Right lobe of liver (tissue), 6 donors: Measurements from ENCODE around the gene RFPL1. TPM values are rescaled to one million over a fixed set of nuclear protein-coding genes. Genes with fewer than 3 reads are reported as not detected.

Experiments used
- ATAC-seq, 4 donors: fragments of 200-7000 bp; cut with Tn5 transposase; one replicate each; pipeline ENCODE4 v1.9.1; 2020; ENCODE audit warnings: mild to moderate bottlenecking in 4 of 4, moderate library complexity in 4 of 4
- DNase-seq, 3 donors: peaks; one replicate each; pipeline ENCODE4 v3.0.0-alpha.2; 2020
- H3K27ac ChIP-seq, 3 donors: fragments of 200-600 bp; one replicate each; pipeline ENCODE4 v1.8.0; 2022
- H3K27me3 ChIP-seq, 2 donors: fragments of 200-600 bp; one replicate each; pipeline ENCODE4 v1.8.0; 2022
- H3K36me3 ChIP-seq, 4 donors: fragments of 200-600 bp; sonication (generic) in 1 of 4; one replicate each; pipeline versions ENCODE4 v1.5.1 to v1.8.0; 2017 to 2022; ENCODE audit warnings: control low read depth in 1 of 4
- H3K4me1 ChIP-seq, 4 donors: fragments of 200-600 bp; sonication (generic) in 1 of 4; one replicate each; pipeline versions ENCODE4 v1.5.1 to v1.8.0; 2017 to 2022; ENCODE audit warnings: control low read depth in 1 of 4
- H3K4me3 ChIP-seq, 3 donors: fragments of 200-600 bp; one replicate each; pipeline ENCODE4 v1.8.0; 2022
- H3K9me3 ChIP-seq, 4 donors: fragments of 200-600 bp; sonication (generic) in 1 of 4; one replicate each; pipeline versions ENCODE4 v1.5.1 to v1.8.0; 2017 to 2022; ENCODE audit warnings: control low read depth in 1 of 4
- CTCF ChIP-seq, 4 donors: fragments of 200-600 bp in 3 of 4; fragments of 450-650 bp in 1 of 4; IDR thresholded peaks; one replicate each; pipeline versions ENCODE4 v1.5.1 to v1.8.0; 2016 to 2022; ENCODE audit warnings: antibody characterized with exemption in 4 of 4, mild to moderate bottlenecking in 2 of 4
- POLR2A ChIP-seq: fragments of 450-650 bp; IDR thresholded peaks from one replicate; pipeline ENCODE4 v1.6.1; 2017; ENCODE audit warnings: antibody characterized with exemption, mild to moderate bottlenecking
- WGBS: methylation state at CpG from one replicate; pipeline ENCODE4 v1.1.6; 2018; ENCODE audit warnings: low coverage, low lambda C conversion rate; ENCODE audit not compliant: insufficient coverage; ENCODE audit errors: missing lambda C conversion rate; 5-methylcytosine and 5-hydroxymethylcytosine counted together
- intact Hi-C, 2 donors: fragments of 100-400 bp; cut with DNase I; formaldehyde crosslinking; loops; one replicate each; pipeline versions ENCODE4 v1.11.2 to v1.14.1; 2022
- total RNA-seq, 6 experiments: library from RNA; depleted of rRNA in 2 of 6; stranded (reverse); fragments of >200 nt in 2 of 6; fragmentation: NEBNext Ultra II Directional in 3 of 6; extraction: Animal tissue kit (Norgen Biotek cat#: 25700) in 3 of 6; gene quantifications; one replicate each; pipeline versions ENCODE4 v1.1.0 to v1.2.4, GENCODE V29; 2016 to 2023
- donor health status: DM: no; HTN: yes; CAD: no.
- donor health status: DM: no; HTN: no; CAD: no.
- donor health status: DM: no; HTN: no; CAD: no.
- donor health status: DM: no; HTN: yes; CAD: no.
- donor health status: DM: no; HTN: yes; CAD: no.

RFPL1 gene
- total RNA-seq, 6 experiments from 2014 or later = 0.35 to 0.37 TPM; not detected in 4

GRCh38 chr22:29447906-29448305 is 9.5 kb downstream of the RFPL1 start:
- Histone ChIP-seq H3K4me3 (no peak overlapping the region), H3K27me3 (no peaks in the 10 kb centered on the region), H3K9me3 (no peaks in the 10 kb centered on the region), H3K27ac (no peak overlapping the region), H3K36me3 (no peaks in the 10 kb centered on the region), H3K4me1 (no peaks in the 10 kb centered on the region)
- DNase-seq = no peak
- ATAC-seq = no peak
- 70% methylated on average over 4 of the region's 5 CpGs for WGBS
- intact Hi-C loops = no loop called here
- TF ChIP-seq POLR2A (no peak), CTCF (IDR thresholded peaks at IDR 0.05) (no peak)

GRCh38 chr22:29449296-29449875 is 11.0 kb downstream of the RFPL1 start:
- DNase-seq = no peak
- Histone ChIP-seq H3K4me3 (no peak overlapping the region), H3K27me3 (no peaks in the 10 kb centered on the region), H3K36me3 (no peaks in the 10 kb centered on the region), H3K27ac (no peak overlapping the region), H3K9me3 (no peaks in the 10 kb centered on the region), H3K4me1 (no peaks in the 10 kb centered on the region)
- peak in 1 of 4 donors; percentile 14 for ATAC-seq
- no peak for TF ChIP-seq CTCF (IDR thresholded peaks at IDR 0.05)
- no peak for TF ChIP-seq POLR2A
- intact Hi-C loops = no loop called here
- WGBS = 69% methylated on average over 3 of the region's 11 CpGs

GRCh38 chr22:29450222-29450621 is 11.8 kb downstream of the RFPL1 start:
- ATAC-seq = no peak
- TF ChIP-seq CTCF (IDR thresholded peaks at IDR 0.05) (no peak), POLR2A (no peak)
- 78% methylated on average over 8 of the region's 8 CpGs for WGBS
- no peaks in the 10 kb centered on the region for H3K36me3 ChIP-seq
- no peak overlapping the region for H3K27ac ChIP-seq
- no peak for DNase-seq
- intact Hi-C loops = no loop called here
- no peaks in the 10 kb centered on the region for H3K4me1 ChIP-seq
- H3K4me3 ChIP-seq = no peak overlapping the region
- no peaks in the 10 kb centered on the region for H3K9me3 ChIP-seq
- no peaks in the 10 kb centered on the region for H3K27me3 ChIP-seq

GRCh38 chr22:29451863-29452262 is 13.5 kb downstream of the RFPL1 start:
- 85% methylated on average over 4 of the region's 4 CpGs for WGBS
- Histone ChIP-seq H3K4me1 (no peaks in the 10 kb centered on the region), H3K4me3 (no peak overlapping the region), H3K27me3 (no peaks in the 10 kb centered on the region), H3K27ac (no peak overlapping the region), H3K9me3 (no peaks in the 10 kb centered on the region), H3K36me3 (no peaks in the 10 kb centered on the region)
- TF ChIP-seq POLR2A (no peak), CTCF (IDR thresholded peaks at IDR 0.05) (no peak)
- DNase-seq = no peak
- intact Hi-C loops = no loop called here
- no peak for ATAC-seq

- no peak overlapping the region for H3K4me3 ChIP-seq
- H3K9me3 ChIP-seq = no peaks in the 10 kb centered on the region
- 100% methylated on average over 1 of the region's 8 CpGs for WGBS
- intact Hi-C loops = no loop called here
- ATAC-seq (peak in 1 of 4 donors; percentile 16), DNase-seq (no peak)
- no peaks in the 10 kb centered on the region for H3K27me3 ChIP-seq
- no peak for TF ChIP-seq POLR2A
- H3K27ac ChIP-seq = no peak overlapping the region
- H3K4me1 ChIP-seq = no peaks in the 10 kb centered on the region
- H3K36me3 ChIP-seq = no peaks in the 10 kb centered on the region
These were observed 15.9 kb downstream of the RFPL1 start for GRCh38 chr22:29454276-29454675.
